Fibroblast of lung (primary cell): Measurements from ENCODE around the gene CYP4F22.

Source experiments
- CTCF ChIP-seq, 2 donors: IDR thresholded peaks in 1 of 2; conservative IDR thresholded peaks in 1 of 2; 1 replicate in 1 of 2; 2 replicates in 1 of 2; pipeline ENCODE4 v1.5.1; 2011 to 2012; ENCODE audit warnings: low read length in 2 of 2, control low read depth in 1 of 2, inconsistent platforms in 1 of 2, low read depth in 1 of 2, mild to moderate bottlenecking in 1 of 2
- EZH2 ChIP-seq: IDR thresholded peaks from 2 replicates; pipeline ENCODE4 v1.5.1; 2012; ENCODE audit warnings: low read length, control low read depth, mild to moderate bottlenecking; ENCODE audit errors: missing control alignments

GRCh38 chr19:15556634-15557181 lies 48.4 kb downstream of the CYP4F22 start:
- TF ChIP-seq CTCF (conservative IDR thresholded peaks at IDR 0.05 in 1 of 2, IDR thresholded peaks at IDR 0.05 in 1 of 2; ENCODE audit: low read depth in 1 of 2, low read length in 2 of 2) (no peak), EZH2 (no peak)
